ENCODE measurements around the gene VIPR2. TPM values are rescaled to one million over a fixed set of nuclear protein-coding genes. Genes with fewer than 3 reads are reported as not detected.
"Not testable (repeated sequence)": the region's sequence is repeated elsewhere in the genome, so short reads cannot be mapped to it uniquely, and the experiment has no call there.

Gene VIPR2
- total and polyA plus RNA-seq, 3 donors from 2014 or later, result 2.5 to 5.3 (median 4.9) TPM

DNA sequence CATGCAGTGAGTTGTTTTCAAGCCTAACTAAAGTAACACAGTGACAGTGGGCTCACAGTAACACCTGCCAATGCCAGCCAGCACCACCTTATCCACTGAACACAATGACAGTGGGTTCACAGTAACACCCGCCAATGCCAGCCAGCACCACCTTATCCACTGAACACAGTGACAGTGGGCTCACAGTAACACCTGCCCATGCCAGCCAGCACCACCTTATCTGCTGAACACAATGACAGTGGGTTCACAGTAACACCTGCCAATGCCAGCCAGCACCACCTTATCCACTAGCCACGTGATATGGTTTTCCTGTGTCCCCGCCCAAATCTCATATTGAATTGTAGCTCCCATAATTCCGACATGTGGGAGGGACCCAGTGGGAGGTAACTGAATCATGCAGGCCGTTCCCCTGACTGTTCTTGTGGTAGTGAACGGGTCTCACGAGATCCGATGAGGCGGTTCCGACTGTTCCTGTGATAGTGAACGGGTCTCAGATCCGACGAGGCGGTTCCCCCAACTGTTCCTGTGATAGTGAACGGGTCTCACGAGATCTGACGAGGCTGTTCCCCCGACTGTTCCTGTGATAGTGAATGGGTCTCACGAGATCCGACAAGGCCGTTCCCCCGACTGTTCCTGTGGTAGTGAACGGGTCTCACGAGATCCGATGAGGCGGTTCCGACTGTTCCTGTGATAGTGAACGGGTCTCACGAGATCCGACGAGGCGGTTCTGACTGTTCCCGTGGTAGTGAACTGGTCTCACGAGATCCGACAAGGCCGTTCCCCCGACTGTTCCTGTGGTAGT, 44.2 kb downstream of the VIPR2 start:
- H3K4me1 ChIP-seq; H3K36me3 ChIP-seq (ENCODE audit: low read depth, missing control alignments); DNase-seq; H3K4me3 ChIP-seq; intact Hi-C loops (cut with DNase I; ENCODE audit: low total_unique reads); H3K27me3 ChIP-seq; H3K9me3 ChIP-seq; H3K27ac ChIP-seq: not testable (repeated sequence)
- WGBS, 2 donors, result 97 to 98% methylated on average over 36 to 37 of the region's 37 CpGs

DNA sequence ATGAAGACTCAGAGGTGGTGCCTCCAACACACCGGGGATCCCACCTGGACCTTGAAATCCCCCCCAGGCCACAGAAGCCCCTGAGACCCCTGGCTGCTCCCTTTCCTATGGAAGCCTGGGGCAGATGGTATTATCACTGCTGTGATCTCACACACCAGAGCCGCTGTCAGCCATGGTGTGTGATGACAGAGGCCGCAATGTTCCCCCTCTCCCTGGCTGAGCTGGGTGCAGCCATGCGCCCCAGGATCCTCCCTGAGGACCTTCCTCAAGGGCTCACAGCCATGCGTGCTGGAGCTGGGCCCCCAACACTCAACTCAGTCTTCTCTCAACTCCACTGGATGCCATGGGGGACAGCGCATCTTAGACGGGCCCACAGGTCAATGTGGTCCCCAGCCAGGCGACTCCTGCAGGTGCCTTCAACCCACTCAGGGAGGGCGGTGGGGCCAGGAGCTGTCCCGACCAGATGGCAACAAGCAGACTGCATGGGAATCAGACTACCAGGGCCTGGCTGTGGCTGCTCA, 44.9 kb downstream of the VIPR2 start:
- Histone ChIP-seq H3K27me3 (no peaks in the 10 kb centered on the region), H3K4me1 (peaks cover 4% of the 10 kb centered on the region), H3K27ac (peak overlapping the region in 1 of 2 donors; percentile 66), H3K36me3 (ENCODE audit: low read depth, missing control alignments) (no peaks in the 10 kb centered on the region), H3K9me3 (no peaks in the 10 kb centered on the region), H3K4me3 (no peak overlapping the region)
- intact Hi-C loops (cut with DNase I; ENCODE audit: low total_unique reads), result no loop called here
- 97 to 100% methylated on average over 5 to 10 of the region's 10 CpGs for WGBS, 2 donors
- DNase-seq, result no peak
- TF ChIP-seq CTCF (IDR thresholded peaks at IDR 0.05) (no peak), POLR2A (IDR thresholded peaks at IDR 0.05) (no peak)

- DNase-seq, result peak; percentile 44
- no peaks in the 10 kb centered on the region for H3K27me3 ChIP-seq
- TF ChIP-seq POLR2A (IDR thresholded peaks at IDR 0.05), result no peak
- no peak for TF ChIP-seq CTCF (IDR thresholded peaks at IDR 0.05)
- H3K36me3 ChIP-seq (ENCODE audit: low read depth, missing control alignments), result no peaks in the 10 kb centered on the region
- H3K27ac ChIP-seq, result peak overlapping the region in 1 of 2 donors; percentile 66
- H3K4me3 ChIP-seq, result no peak overlapping the region
- H3K9me3 ChIP-seq, result no peaks in the 10 kb centered on the region
- 55 to 60% methylated on average over 22 of the region's 22 CpGs for WGBS, 2 donors
- peaks cover 4% of the 10 kb centered on the region for H3K4me1 ChIP-seq
- intact Hi-C loops (cut with DNase I; ENCODE audit: low total_unique reads), result no loop called here
Observed at GRCh38 chr7:159098811-159099655, 45.6 kb downstream of the VIPR2 start.

- Histone ChIP-seq H3K9me3 (no peaks in the 10 kb centered on the region), H3K4me3 (no peak overlapping the region), H3K4me1 (peaks cover 4% of the 10 kb centered on the region), H3K27me3 (no peaks in the 10 kb centered on the region), H3K27ac (peak overlapping the region in 1 of 2 donors; percentile 2), H3K36me3 (ENCODE audit: low read depth, missing control alignments) (no peaks in the 10 kb centered on the region)
- no peak for DNase-seq
- WGBS, 2 donors, result 77 to 83% methylated on average over 5 to 6 of the region's 6 CpGs
- no peak for TF ChIP-seq CTCF (IDR thresholded peaks at IDR 0.05)
- no peak for TF ChIP-seq POLR2A (IDR thresholded peaks at IDR 0.05)
- intact Hi-C loops (cut with DNase I; ENCODE audit: low total_unique reads), result no loop called here
Observed at GRCh38 chr7:159098424-159098786, 46.3 kb downstream of the VIPR2 start.
